ENCODE measurements around the gene MRPL37. TPM values are rescaled to one million over a fixed set of nuclear protein-coding genes. Genes with fewer than 3 reads are reported as not detected.
"Not testable (repeated sequence)": the region's sequence is repeated elsewhere in the genome, so short reads cannot be mapped to it uniquely, and the experiment has no call there.

Gene MRPL37
- total RNA-seq, 1 experiment from 2014 or later: 180 TPM

GRCh38 chr1:54163573-54163972 lies 36.4 kb upstream of the MRPL37 start:
- no peak overlapping the region for H3K4me3 ChIP-seq
- no peaks in the 10 kb centered on the region for H4K20me1 ChIP-seq (ENCODE audit: insufficient read depth)
- no peak for DNase-seq
- no peak overlapping the region for H3K4me2 ChIP-seq
- no peaks in the 10 kb centered on the region for H3K4me1 ChIP-seq (replicated peaks; ENCODE audit: insufficient read depth)
- no peaks in the 10 kb centered on the region for H3F3A ChIP-seq (ENCODE audit: insufficient read depth, low read depth)
- BruUV-seq (replicated peaks): no TSS peak
- no peak for TF ChIP-seq EZH2 (IDR thresholded peaks at IDR 0.05; ENCODE audit: low read depth)
- no peak for TF ChIP-seq CTCF (conservative IDR thresholded peaks at IDR 0.05)
- H3K9me3 ChIP-seq (ENCODE audit: insufficient read depth, low read depth): no peaks in the 10 kb centered on the region
- H2AFZ ChIP-seq: no peak overlapping the region
- no peaks in the 10 kb centered on the region for H3K79me2 ChIP-seq (ENCODE audit: low read depth)
- ChIA-PET POLR2A (ENCODE audit: unreplicated experiment) (interaction anchor here (0.5 kb wide), 1 partner anchor 91 kb away, joined by 6 read pairs; no protein-coding TSS in a partner anchor), CTCF (no interaction called here)
- H3K27me3 ChIP-seq (ENCODE audit: insufficient read depth, low read depth): no peaks in the 10 kb centered on the region
- no peaks in the 10 kb centered on the region for H3K9me2 ChIP-seq (ENCODE audit: insufficient read depth)
- no peaks in the 10 kb centered on the region for H3K36me3 ChIP-seq (ENCODE audit: low read depth)
- intact Hi-C loops (cut with micrococcal nuclease; ENCODE audit: unreplicated experiment): no loop called here
- no peak overlapping the region for H3K27ac ChIP-seq

- Histone ChIP-seq H4K20me1 (ENCODE audit: insufficient read depth) (no peaks in the 10 kb centered on the region), H3K79me2 (ENCODE audit: low read depth) (no peaks in the 10 kb centered on the region), H3K27ac (no peak overlapping the region), H3K4me1 (replicated peaks; ENCODE audit: insufficient read depth) (no peaks in the 10 kb centered on the region), H3K9me3 (ENCODE audit: insufficient read depth, low read depth) (no peaks in the 10 kb centered on the region), H3K9me2 (ENCODE audit: insufficient read depth) (no peaks in the 10 kb centered on the region), H3F3A (ENCODE audit: insufficient read depth, low read depth) (no peaks in the 10 kb centered on the region), H2AFZ (no peak overlapping the region), H3K27me3 (ENCODE audit: insufficient read depth, low read depth) (no peaks in the 10 kb centered on the region), H3K4me3 (no peak overlapping the region), H3K36me3 (ENCODE audit: low read depth) (no peaks in the 10 kb centered on the region), H3K4me2 (no peak overlapping the region)
- POLR2A ChIA-PET (ENCODE audit: unreplicated experiment): no interaction called here
- intact Hi-C loops (cut with micrococcal nuclease; ENCODE audit: unreplicated experiment): no loop called here
- TF ChIP-seq EZH2 (IDR thresholded peaks at IDR 0.05; ENCODE audit: low read depth) (no peak), CTCF (conservative IDR thresholded peaks at IDR 0.05) (no peak)
- DNase-seq: no peak
- BruUV-seq (replicated peaks): no TSS peak
- CTCF ChIA-PET: no interaction called here
Observed at GRCh38 chr1:54165146-54165545, 34.8 kb upstream of the MRPL37 start.

GRCh38 chr1:54166357-54166756 lies 33.6 kb upstream of the MRPL37 start:
- DNase-seq; H3K9me3 ChIP-seq (ENCODE audit: insufficient read depth, low read depth); H3K9me2 ChIP-seq (ENCODE audit: insufficient read depth); BruUV-seq (replicated peaks); H4K20me1 ChIP-seq (ENCODE audit: insufficient read depth); H3K79me2 ChIP-seq (ENCODE audit: low read depth); H2AFZ ChIP-seq; POLR2A ChIA-PET (ENCODE audit: unreplicated experiment); intact Hi-C loops (cut with micrococcal nuclease; ENCODE audit: unreplicated experiment); H3K4me3 ChIP-seq; H3K27ac ChIP-seq; H3K4me2 ChIP-seq; H3F3A ChIP-seq (ENCODE audit: insufficient read depth, low read depth); CTCF ChIA-PET; H3K4me1 ChIP-seq (replicated peaks; ENCODE audit: insufficient read depth); H3K36me3 ChIP-seq (ENCODE audit: low read depth); H3K27me3 ChIP-seq (ENCODE audit: insufficient read depth, low read depth): not testable (repeated sequence)

GRCh38 chr1:54167422-54168139 lies 32.4 kb upstream of the MRPL37 start:
- H3K79me2 ChIP-seq (ENCODE audit: low read depth): no peaks in the 10 kb centered on the region
- TF ChIP-seq CTCF (conservative IDR thresholded peaks at IDR 0.05) (no peak), EZH2 (IDR thresholded peaks at IDR 0.05; ENCODE audit: low read depth) (no peak)
- H2AFZ ChIP-seq: no peak overlapping the region
- BruUV-seq (replicated peaks): no TSS peak
- H3K4me1 ChIP-seq (replicated peaks; ENCODE audit: insufficient read depth): no peaks in the 10 kb centered on the region
- POLR2A ChIA-PET (ENCODE audit: unreplicated experiment): no interaction called here
- no peak overlapping the region for H3K4me2 ChIP-seq
- intact Hi-C loops (cut with micrococcal nuclease; ENCODE audit: unreplicated experiment): no loop called here
- no peaks in the 10 kb centered on the region for H3K36me3 ChIP-seq (ENCODE audit: low read depth)
- CTCF ChIA-PET: no interaction called here
- no peak overlapping the region for H3K4me3 ChIP-seq
- no peaks in the 10 kb centered on the region for H3F3A ChIP-seq (ENCODE audit: insufficient read depth, low read depth)
- H3K27ac ChIP-seq: no peak overlapping the region
- H4K20me1 ChIP-seq (ENCODE audit: insufficient read depth): no peaks in the 10 kb centered on the region
- no peaks in the 10 kb centered on the region for H3K9me3 ChIP-seq (ENCODE audit: insufficient read depth, low read depth)
- H3K9me2 ChIP-seq (ENCODE audit: insufficient read depth): no peaks in the 10 kb centered on the region
- H3K27me3 ChIP-seq (ENCODE audit: insufficient read depth, low read depth): no peaks in the 10 kb centered on the region
- DNase-seq: no peak
